NCI-H2171 treated with DMSO at 0.1 percent for 48 hours (cell line): Measurements from ENCODE around the gene CCDC13.
"Not testable (repeated sequence)": the region's sequence is repeated elsewhere in the genome, so short reads cannot be mapped to it uniquely, and the experiment has no call there.

Experiments
- DNase-seq: peaks from one replicate; lab custom pipeline; 2025; lab: John Stamatoyannopoulos, UW

CCDC13 gene, protein sequence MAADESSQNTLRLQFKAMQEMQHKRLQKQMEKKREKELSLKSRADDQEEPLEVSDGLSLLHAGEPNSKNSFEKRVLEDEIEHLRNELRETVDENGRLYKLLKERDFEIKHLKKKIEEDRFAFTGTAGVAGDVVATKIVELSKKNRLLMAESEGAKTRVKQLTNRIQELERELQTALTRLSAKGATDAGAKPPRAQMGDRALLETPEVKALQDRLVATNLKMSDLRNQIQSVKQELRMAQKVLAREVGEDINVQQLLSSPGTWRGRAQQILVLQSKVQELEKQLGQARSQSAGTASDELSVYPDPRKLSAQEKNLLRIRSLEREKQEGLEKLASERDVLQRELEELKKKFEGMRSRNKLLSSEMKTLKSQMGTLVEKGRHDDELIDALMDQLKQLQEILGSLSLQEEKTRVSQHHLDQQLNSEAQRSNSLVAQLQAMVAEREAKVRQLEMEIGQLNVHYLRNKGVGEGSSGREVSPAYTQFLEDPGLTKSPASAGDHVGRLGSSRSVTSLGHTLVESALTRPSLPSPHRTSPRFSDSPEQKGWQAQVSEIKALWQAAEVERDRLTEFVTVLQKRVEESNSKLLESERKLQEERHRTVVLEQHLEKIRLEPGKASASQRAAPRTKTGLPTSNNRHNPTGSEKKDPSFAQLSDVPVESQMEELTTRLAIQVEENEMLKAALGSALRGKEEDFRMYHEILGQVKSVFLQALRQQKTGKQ

DNA sequence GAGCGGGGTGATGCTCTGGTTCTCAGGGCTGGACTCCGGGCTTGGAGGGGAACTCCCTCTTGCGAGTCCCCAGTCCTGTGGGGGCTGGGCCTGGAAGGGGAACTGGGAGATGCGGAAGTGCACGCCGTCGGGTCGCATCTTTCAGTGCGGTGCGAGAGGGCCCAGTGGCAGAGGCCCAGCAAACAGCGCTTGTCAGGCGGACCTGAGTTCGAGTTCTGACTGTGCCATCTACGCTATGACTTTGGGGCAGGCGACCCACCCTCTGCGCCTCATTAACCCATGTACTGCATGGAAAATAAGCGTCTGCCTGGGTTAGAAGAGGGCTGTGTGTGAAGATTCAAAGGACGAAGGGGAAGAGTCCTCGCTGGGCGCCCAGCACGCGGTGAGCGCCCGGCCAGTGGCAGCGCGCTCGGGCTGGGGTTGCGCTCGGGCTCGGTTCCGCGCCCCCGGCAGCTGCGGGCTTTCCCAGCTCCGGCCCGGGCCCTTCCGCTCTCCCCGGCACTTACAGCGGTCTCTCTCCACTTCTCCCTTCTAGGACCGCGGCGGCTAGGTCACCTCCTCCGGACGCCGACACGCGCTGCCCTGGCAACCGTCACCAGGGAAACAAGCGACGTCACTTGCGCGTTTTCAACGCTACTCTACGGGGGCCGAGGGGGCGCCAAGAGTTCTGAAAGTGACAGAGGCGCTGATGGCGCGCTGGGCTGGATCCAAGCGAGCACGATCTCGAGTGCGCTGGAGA is at the start of gene CCDC13:
Gene CCDC13, minus strand, starts transcription at position 584 of the 739 bp plus-strand sequence. CDS start 14,908 bp downstream, outside the sequence.
- peak; percentile 38 for DNase-seq

DNA sequence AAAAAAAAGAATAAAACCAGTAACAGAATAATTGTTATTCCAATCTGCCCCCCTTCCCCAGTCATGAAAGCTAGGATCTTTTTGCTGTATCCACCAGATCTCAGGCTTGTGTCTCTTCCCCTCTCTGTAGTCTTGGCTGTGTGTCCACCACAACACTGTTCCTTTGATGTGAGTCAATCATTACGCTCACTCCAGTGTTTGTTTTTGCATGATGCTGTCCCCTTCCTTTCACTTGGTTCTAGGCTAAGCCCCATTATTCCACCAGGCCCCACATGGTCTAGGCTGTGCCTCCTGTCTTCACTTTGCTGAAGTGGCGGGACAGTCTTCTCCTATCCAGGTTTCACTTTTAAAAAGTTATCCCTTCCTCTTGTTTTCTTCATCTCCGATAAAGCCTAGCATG is 49.8 kb upstream of the CCDC13 start:
- DNase-seq, result no peak

DNA sequence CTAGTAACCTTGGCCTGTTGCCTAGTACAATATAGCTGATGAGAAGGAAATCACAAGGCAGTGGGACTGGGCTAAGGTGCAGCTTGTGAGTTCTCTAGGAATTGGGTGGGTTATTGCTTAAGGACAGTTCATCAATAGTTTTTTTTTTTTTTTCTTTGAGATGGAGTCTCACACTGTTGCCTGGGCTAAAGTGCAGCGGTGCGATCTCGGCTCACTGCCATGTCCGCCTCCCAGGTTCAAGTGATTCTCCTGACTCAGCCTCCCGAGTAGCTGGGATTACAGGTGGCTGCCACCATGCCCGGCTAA is 47.6 kb upstream of the CCDC13 start:
- no peak for DNase-seq

DNA sequence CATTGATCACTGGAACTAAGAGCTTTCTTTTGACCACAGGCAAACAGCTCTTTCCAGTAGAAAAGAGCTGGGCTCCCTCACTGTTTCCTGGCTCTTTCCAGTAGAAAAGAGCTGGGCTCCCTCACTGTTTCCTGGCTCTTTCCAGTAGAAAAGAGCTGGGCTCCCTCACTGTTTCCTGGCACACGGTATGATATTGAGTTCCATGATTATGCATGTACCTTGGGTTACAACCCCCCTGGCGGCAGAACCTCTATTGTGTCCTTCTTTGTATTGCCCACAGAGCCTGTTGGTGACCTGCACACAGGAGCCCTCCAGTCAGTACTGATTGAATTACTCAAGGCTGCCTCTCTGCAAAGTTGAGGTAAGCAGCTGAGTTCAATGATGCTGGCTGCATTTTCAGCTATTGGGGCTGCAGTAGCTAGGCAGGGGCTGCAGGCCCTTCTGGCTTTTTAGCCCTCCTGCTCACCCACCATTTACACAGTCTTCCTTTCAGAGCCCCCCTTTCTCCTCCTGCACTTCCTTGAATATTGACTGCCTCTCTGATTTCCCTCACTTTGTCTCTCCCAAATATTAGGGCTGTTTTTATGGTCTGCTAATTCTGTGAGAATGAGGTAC is 46.4 kb upstream of the CCDC13 start:
- DNase-seq, result peak; percentile 74

DNA sequence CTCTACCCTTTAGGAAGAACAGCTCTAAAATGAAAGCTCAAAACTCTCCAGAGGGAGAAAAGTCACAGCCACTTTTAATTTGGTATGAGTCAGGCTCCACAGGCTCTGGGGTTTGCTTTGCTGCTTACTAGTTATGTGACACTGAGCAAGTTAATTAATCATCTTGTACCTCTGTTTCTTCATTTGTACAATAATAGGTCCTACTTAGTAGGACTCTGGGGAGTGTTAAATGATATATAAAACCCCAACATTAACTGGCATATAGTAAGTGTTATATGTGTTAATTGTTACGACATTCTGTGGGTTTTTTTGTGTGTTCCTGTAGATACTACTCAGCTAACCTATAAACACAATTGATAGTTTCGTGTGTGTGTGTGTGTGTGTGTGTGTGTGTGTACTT is 42.8 kb upstream of the CCDC13 start:
- no peak for DNase-seq

DNA sequence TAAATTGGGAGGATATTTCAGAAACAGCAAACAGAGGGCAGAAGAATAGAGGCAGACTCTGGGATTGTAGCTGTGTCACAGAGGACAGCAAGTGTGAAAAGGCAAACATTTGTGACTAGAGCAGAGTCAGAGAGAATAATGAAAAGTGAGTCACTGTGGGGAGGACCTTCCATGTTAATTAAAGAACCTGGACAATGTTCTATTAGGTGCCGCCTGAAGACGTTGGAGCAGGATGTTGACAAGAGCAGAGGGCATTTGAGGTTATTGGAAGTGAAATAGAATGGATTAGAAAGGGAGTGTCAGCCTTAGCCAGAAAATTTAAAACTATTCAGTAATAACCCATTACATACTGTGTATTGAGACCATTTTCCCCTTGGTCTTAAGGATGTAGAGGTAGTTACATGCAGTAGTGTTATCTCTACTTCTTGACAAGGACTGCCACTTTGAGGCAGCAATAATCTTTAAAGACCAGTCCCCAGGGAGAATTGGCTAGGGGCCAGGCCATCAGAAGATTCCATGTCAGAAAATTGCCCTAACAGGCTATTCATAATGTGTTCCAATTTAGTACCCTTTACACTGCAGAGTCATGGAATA is 42.0 kb upstream of the CCDC13 start:
- DNase-seq, result no peak

DNA sequence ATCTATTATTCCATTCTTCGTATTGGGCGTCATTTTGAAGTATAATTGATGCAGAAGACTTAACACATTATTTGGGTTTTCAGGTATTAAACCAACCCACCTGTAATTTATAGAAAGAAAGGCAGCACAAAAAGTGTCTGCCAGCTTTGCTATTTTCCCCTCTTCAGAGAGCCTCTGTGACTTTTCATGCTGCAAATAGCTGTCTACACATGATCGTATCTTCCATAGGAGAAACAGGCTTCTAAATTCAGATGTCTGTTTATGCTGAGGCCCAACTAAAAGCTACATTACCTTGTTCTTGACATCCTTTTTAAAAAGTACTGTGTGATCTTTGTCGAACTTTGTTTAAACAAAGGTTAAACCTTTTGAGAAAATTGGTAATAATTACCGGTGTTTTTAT is 41.2 kb upstream of the CCDC13 start:
- no peak for DNase-seq

DNA sequence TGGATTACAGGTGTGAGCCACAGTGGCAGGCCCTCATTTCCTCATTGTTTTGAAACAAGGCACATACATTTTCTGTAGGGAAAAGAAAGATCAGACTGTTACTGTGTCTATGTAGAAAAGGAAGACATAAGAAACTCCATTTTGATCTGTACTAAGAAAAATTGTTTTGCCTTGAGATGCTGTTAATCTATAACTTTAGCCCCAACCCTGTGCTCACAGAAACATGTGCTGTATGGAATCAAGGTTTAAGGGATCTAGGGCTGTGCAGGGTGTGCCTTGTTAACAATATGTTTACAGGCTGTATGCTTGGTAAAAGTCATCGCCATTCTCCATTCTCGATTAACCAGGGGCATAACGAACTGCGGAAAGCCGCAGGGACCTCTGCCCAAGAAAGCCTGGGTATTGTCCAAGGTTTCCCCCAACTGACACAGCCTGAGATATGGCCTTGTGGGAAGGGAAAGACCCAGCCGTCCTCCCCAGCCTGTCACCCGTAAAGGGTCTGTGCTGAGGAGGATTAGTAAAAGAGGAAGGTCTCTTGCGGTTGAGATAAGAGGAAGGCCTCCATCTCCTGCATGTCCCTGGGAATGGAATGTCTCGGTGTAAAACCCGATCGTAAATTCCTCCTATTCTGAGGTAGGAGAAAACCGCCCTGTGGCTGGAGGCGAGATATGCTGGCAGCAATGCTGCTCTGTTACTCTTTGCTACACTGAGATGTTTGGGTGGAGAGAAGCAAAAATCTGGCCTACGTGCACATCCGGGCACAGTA is 38.2 kb upstream of the CCDC13 start:
- not testable (repeated sequence) for DNase-seq

DNA sequence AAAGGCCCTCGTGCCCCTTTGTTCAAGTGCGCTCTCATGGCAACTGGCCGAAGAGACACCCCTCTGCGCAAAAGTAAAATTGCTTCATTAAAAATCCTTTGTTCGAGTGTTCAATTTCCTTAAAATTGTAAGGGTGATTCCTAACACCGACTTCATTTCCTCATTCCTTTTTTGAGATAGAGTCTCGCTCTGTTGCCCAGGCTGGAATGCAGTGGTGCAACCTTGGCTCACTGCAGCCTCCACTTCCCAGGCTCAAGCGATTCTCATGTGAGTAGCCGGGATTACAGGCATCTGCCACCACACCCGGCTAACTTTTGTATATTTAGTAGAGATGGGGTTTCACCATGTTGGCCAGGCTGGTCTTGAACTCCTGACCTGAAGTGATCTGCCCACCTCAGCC is 37.7 kb upstream of the CCDC13 start:
- DNase-seq, result not testable (repeated sequence)

DNA sequence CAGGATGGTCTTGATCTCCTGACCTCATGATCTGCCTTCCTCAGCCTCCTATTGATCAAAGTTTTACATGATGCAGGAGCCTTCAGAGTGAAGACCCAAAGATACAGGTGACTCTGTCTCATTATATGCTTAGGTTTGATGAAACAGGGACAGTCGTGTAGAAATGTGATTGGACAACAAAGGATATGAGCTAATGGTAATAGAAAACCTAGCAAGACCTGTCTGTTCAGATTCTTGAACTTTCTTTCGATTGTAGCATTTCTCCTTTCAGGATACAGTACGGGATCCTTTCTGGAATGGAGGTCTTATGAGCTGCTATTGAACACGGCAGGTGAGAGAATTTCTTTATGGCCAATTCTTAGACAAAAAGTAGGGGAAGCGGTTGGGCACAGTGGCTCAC is 36.1 kb upstream of the CCDC13 start, which contains the start of gene ACKR2:
Gene ACKR2, plus strand, starts transcription at position 244 of the 400 bp plus-strand sequence. CDS start 55,058 bp downstream, outside the sequence.
- no peak for DNase-seq

DNA sequence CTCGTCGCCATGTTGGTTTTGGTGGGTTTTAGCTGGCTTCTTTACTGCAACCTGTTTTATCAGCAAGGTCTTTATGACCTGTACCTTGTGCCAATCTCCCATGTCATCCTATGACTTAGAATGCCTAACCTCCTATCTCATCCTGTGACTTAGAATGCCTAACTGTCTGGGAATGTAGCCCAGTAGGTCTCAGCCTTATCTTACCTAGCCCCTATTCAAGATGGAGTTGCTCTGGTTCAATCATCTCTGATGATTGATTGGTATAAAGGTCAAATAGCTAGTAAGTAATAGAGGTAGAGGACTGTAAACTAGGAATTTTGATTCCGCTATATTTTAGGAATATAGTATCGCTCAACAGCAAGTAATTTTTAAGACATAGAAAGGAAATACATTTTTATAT is 34.9 kb upstream of the CCDC13 start:
- DNase-seq, result no peak

DNA sequence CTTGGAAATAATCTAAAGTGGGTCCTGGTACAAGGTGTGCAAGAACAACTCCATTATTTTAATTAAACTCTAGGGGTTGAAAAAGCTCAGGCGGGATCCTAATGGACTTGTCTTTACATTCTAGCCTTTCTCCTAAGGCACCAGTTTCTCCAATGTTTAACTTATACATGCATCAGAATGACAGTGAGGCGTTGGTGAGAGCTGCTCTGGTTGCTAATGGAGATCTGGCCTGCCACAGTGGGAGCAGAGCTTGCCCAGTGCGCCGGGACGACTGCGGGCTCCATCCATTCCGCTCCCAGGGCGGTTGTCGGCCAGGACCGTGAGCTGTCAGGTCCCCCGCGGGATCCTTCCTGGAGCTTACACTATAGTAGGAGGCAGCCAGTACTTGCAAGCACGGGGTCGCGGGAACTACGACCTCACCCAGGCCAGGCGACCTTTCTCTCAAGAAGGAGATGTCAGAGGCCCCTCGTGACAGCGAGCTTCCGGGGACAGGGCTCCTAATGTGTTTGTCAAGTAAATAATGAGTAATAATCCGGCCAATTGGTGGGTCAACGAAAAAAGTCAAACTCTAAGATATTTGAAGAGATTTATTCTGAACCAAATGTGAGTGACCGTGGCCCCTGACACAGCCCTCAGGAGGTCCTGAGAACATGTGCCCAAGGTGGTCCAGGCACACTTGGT is 32.2 kb upstream of the CCDC13 start:
- no peak for DNase-seq

DNA sequence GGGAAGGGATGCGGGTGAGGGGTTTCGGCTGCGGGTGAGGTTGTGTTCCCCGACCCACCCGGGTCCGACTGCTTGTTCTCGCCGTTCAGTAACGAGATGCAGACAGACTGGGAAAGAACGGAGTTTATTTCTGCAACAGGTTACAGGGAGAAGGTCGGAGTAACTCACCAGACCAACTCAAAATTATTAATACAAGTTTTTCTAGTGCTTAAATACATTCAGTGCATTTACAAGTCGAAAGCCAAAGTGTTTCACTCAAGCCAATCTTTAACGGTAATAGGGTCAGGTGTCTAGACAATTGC is 31.7 kb upstream of the CCDC13 start:
- DNase-seq, result no peak

DNA sequence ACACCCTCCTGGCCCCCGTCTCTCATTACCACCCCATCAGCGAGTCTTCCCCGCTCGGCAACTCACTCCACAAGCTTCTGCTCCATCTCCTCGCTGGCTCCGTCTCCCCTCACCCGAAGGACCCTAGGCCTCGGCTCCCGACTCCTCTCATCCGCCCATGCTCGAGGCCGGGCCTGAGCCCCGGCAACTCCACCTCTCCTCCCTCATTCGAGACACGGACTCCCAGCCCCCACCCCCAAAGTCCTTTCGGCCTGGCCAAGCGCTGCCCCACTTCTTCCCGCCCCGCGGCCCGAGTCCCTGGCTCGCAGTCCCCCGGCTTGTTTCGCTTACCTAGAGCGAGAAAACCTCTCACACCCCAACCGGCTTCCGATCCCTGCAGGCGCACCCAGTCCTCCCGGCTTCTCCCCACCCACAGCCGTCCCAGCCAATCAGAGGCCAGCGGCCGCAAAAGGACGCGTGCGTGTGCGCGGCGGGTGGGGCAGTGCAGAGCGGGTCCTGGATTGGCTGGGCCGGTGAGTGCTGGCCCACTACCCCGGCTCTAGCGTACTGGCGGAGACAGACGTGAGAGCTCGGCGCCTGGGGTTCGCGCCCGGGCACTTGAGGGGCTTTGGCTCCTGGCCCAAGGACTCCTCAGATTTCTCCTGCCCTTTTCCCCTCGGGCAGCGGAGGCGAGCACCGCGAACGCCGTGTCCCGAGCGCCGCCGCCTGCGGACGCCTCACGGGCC is 31.2 kb upstream of the CCDC13 start, which contains the start of gene HIGD1A:
Gene HIGD1A, minus strand, starts transcription at position 385 of the 725 bp plus-strand sequence. CDS start 10,237 bp downstream, outside the sequence.
- DNase-seq, result peak; percentile 86

DNA sequence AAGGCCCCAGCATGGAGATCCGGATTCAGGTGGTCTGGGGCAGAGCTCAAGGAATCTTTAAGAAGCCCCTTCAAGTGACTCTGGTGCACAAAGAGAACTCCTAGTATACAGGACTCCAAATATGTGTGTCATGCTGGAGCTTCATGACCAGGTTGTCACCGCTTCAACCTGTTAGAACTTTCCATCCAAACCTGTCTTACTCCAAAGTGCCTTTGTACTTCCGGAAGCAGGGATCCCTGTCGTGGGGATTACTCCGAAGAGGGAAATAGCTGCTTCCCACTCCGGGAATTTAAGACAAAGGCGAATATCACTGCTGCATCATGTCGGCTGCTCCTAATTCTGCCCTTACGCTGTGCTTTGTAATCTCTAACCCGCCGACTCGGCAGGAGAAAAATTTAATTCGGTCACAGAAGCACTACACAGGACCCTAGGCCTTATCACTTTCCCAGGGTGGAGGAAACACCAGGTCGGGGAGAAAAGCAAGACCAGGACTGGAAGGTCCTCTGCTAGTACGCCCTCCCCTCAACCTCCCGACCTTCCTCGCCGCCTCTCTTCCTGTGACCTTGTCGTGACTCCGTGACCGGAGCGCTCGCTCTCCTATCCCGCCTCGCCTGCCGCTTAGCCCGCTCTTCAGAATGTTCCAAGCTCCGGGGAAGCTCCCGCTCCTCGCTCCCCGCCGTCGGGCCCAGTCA is 30.5 kb upstream of the CCDC13 start:
- peak; percentile 44 for DNase-seq

DNA sequence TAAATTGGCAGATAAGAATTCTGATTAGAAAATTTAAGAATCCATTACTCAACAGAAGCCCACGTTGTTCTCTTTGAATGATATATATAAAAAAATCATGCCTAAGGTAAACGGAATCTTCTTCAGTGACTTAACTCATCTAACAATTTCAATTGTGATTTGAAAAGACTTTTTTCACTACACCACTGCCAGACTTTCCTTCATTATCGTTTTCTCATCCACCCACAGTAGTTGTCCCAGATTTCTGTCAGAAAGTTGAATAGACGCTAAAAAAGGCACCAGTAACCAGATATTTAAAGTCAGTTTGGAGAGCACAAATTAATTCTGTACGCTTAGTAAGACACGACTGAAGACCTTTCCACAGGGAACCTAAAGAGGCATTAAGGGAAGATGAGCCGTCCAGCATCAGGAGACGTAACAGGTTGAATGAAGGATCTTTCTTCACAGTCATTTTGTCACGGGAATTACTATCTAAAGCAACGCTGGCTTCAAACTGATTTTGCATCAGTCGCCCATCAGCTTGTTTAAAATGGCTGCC is 29.9 kb upstream of the CCDC13 start:
- DNase-seq, result no peak

DNA sequence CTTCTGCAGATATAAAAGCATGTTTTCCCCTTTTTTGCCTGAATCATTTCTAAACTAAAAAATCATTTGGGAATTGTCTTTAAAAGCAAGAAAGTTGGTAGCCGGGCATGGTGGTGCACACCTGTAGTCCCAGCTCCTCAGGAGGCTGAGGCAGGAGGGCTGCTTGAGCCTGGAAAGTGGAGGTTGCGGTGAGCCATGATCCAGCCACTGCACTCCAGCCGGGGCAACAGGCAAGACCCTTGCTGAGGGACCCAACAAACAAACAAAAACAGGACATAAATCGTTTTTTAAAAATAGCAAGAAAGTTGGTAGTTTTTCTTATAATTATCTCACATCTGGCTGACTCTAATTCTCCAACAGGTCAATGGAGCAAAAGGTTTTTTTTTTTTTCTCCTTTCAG is 28.7 kb upstream of the CCDC13 start:
- DNase-seq, result no peak

DNA sequence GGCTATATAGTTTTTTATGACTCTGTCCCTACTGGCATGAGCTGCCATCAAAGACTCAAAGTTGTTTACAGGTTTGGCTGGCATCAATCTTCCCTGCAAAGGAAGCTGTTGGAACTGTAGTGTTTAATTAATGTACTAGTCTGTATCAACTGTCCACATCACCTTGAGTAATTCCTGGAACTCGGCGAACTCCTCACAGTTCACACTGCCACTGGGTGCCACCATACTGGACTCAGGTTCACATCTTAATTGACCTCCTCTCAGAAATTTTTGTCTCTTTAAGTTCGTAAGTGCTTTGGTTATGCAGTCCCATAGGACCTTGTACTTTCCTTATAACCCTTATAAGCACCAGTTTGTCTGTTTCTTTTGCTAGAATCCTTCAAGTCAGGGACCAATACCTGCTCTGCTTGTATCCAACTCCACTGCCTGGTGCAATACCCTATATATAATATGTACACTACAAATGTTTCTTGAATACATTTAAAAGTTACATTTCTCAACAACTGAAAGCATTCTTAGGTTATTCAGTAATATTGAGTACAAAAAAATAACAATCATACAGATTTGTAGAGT is 28.1 kb upstream of the CCDC13 start:
- no peak for DNase-seq

DNA sequence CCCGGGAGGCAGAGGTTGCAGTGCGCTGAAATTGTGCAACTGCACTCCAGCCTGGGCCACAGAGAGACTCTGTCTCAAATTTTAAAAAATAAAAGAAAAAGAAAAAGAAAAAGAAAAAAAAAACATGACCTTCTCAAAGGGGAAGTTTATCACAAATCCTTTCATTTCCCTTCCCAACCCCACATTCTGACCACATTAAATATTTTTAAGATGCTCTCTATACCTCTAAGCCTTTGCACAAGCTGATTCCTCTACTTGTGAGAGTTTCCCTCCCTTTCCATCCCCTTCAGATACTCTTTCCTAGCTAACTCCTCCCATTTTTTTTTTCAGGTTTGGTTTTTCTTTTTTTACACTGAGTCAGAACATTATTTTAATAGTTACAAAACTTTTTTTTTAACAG is 27.2 kb upstream of the CCDC13 start:
- DNase-seq, result no peak
